Heart left ventricle (tissue), 16 donors: Measurements from ENCODE around the gene CLCNKA. TPM values are rescaled to one million over a fixed set of nuclear protein-coding genes. Genes with fewer than 3 reads are reported as not detected.

ENCODE experiments used
- ATAC-seq, 4 donors: fragments of 200-7000 bp; cut with Tn5 transposase; one replicate each; pipeline ENCODE4 v1.9.1; 2020 to 2022; ENCODE audit warnings: moderate library complexity in 4 of 4, mild to moderate bottlenecking in 3 of 4, moderate number of reproducible peaks in 1 of 4
- DNase-seq, 5 donors: peaks; one replicate each; pipeline ENCODE4 v3.0.0-alpha.2; 2020
- H3K27ac ChIP-seq, 12 donors: fragments of 200-600 bp; sonication (generic) in 4 of 12; one replicate each; pipeline versions ENCODE4 v1.5.0 to v1.8.0; 2016 to 2022; ENCODE audit warnings: mild to moderate bottlenecking in 2 of 12
- H3K27me3 ChIP-seq, 9 donors: fragments of 200-600 bp; sonication (generic) in 2 of 9; one replicate each; pipeline versions ENCODE4 v1.5.1 to v1.8.0; 2016 to 2022; ENCODE audit warnings: mild to moderate bottlenecking in 3 of 9
- H3K36me3 ChIP-seq, 9 donors: fragments of 200-600 bp; sonication (generic) in 2 of 9; one replicate each; pipeline versions ENCODE4 v1.5.0 to v1.8.0; 2018 to 2022; ENCODE audit warnings: mild to moderate bottlenecking in 2 of 9
- H3K4me1 ChIP-seq, 12 donors: fragments of 200-600 bp; sonication (generic) in 4 of 12; one replicate each; pipeline versions ENCODE4 v1.5.0 to v1.8.0; 2016 to 2022; ENCODE audit warnings: mild to moderate bottlenecking in 3 of 12
- H3K4me3 ChIP-seq, 12 donors: fragments of 200-600 bp; sonication (generic) in 4 of 12; one replicate each; pipeline versions ENCODE4 v1.5.0 to v1.8.0; 2017 to 2022; ENCODE audit warnings: mild to moderate bottlenecking in 9 of 12, moderate library complexity in 4 of 12
- H3K9me3 ChIP-seq, 12 donors: fragments of 200-600 bp; sonication (generic) in 4 of 12; one replicate each; pipeline versions ENCODE4 v1.5.0 to v1.8.0; 2016 to 2022; ENCODE audit warnings: mild to moderate bottlenecking in 1 of 12
- CTCF ChIP-seq, 12 donors: fragments of 200-600 bp; sonication (generic) in 4 of 12; IDR thresholded peaks; one replicate each; pipeline versions ENCODE4 v1.5.0 to v1.8.0; 2018 to 2022; ENCODE audit warnings: antibody characterized with exemption in 12 of 12, mild to moderate bottlenecking in 5 of 12
- POLR2A ChIP-seq, 2 donors: fragments of 450-650 bp; IDR thresholded peaks; one replicate each; pipeline ENCODE4 v1.6.1; 2017; ENCODE audit warnings: antibody characterized with exemption in 2 of 2, mild to moderate bottlenecking in 2 of 2, moderate library complexity in 2 of 2
- WGBS, 4 donors: extraction: QIAGEN DNeasy Blood & Tissue Kit in 2 of 4; methylation state at CpG; one replicate each; pipeline versions ENCODE4 v1.1.5 to v1.1.7; 2013 to 2018; 5-methylcytosine and 5-hydroxymethylcytosine counted together
- intact Hi-C, 10 donors: fragments of 100-400 bp; cut with DNase I; formaldehyde crosslinking; loops; one replicate each; pipeline versions ENCODE4 v1.11.1 to v1.14.2; 2022
- long read RNA-seq, 3 donors: library from polyadenylated mRNA; unstranded; transcript quantifications; one replicate each; pipeline ENCODE4 v2.0.0, GENCODE V29; 2020 to 2021
- polyA plus RNA-seq, 2 donors: library from polyadenylated mRNA; stranded (reverse); fragments of 200-250 nt; gene quantifications; one replicate each; pipeline ENCODE4 v1.2.3, GENCODE V29; 2013
- total RNA-seq, 9 donors: library from RNA; depleted of rRNA in 2 of 9; stranded (reverse); fragments of >200 nt in 2 of 9; fragmentation: NEBNext Ultra II Directional in 3 of 9; extraction: Animal tissue kit (Norgen Biotek cat#: 25700) in 3 of 9; gene quantifications; one replicate each; pipeline versions ENCODE4 v1.1.0 to v1.2.4, GENCODE V29; 2016 to 2023
- donor health status: ischemic (EF 13 %, LVEDD 7.1; RV severe dilation, severe dysfunction).
- donor health status: healthy with polysubstance abuse.
- donor health status: DM: no; HTN: yes; CAD: no.
- donor health status: DM: no; HTN: no; CAD: no.
- donor health status: ischemic (EF 25% LVEDD 6.9; RV normal size, moderate dysfunction).
- donor health status: ischemic (EF 25% LVEDD 5.7; RV mildly dilated, moderate dysfunction).
- donor health status: healthy.
- donor health status: DM: yes; HTN: yes; CAD: no.
- donor health status: ischemic (EF 35%, LVEDD 5.7; RV mildly dilated, moderate dysfunction).
- donor health status: nonischemic (EF 11% LVEDD 7.7; RV severe dilation, severe dysfunction).
- donor health status: DM: yes; HTN: yes; CAD: no.
- donor health status: PGD.
- donor health status: ischemic (EF 29% LVEDD 5.4; RV normal size, mild dysfunction).
- donor health status: nonischemic (EF 23%, LVEDD 6.1; RV moderate dilation, normal function).

The CLCNKA gene
- total RNA-seq (1 to 10 TPM in 1 of 9 donors, under 1 TPM in 6, not detected in 2; 0.25 to 1.1 (median 0.53) TPM), polyA plus RNA-seq (under 1 TPM; 0.25 to 0.95 TPM)
- long read RNA-seq, donor 1, partial matches to known transcripts, result 1 of 1 reads
- long read RNA-seq, donor 1, other reads (novel, unspliced or antisense), result 0 of 1 reads
- long read RNA-seq, donor 2, partial matches to known transcripts, result 0 of 2 reads
- long read RNA-seq, donor 2, other reads (novel, unspliced or antisense), result 2 of 2 reads
- long read RNA-seq, donor 3, partial matches to known transcripts, result 1 of 1 reads
- long read RNA-seq, donor 3, other reads (novel, unspliced or antisense), result 0 of 1 reads

GRCh38 chr1:16021681-16022080 lies at the start of gene CLCNKA:
Gene CLCNKA, plus strand, starts transcription at chr1:16022036. Its CDS starts 584 bp downstream, at chr1:16022620.
- ATAC-seq (no peak), DNase-seq (peak in 1 of 5 donors; percentile 36)
- no peaks in the 10 kb centered on the region for H3K27me3 ChIP-seq
- TF ChIP-seq CTCF (IDR thresholded peaks at IDR 0.05) (no peak), POLR2A (IDR thresholded peaks at IDR 0.05) (no peak)
- peaks cover 0 to 47% (median 19%) of the 10 kb centered on the region in 12 donors for H3K4me1 ChIP-seq
- H3K9me3 ChIP-seq, result no peaks in the 10 kb centered on the region
- intact Hi-C loops, result no loop called here
- H3K36me3 ChIP-seq, result no peaks in the 10 kb centered on the region
- 38 to 61% (median 42%) methylated on average over 6 of the region's 6 CpGs for WGBS, 4 donors
- peak within 1 kb of the TSS in 8 of 12 donors; percentile 48 to 99 (median 97) for H3K27ac ChIP-seq
- no peak within 1 kb of the TSS for H3K4me3 ChIP-seq

DNA sequence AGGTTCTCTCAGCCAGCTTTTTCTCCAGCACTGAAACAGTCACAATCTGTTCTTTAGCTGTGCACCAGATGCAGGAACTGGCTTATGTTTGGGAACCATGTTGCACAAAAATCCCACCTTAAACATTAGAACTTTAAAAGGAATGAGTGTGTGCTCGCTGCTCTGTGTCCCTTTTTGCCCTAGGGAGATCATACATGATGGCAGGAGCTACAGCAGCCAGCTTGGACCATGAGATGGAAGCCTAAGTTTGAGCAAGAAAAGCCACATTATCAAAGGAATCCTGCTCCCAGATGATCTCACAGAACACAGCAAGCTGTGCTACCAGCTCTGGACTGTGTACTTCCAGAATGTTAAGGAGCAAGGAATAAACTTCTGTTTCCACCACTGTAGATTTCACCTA lies 49.4 kb upstream of the CLCNKA start:
- Histone ChIP-seq H3K4me3 (no peak overlapping the region), H3K4me1 (peaks cover 0 to 29% (median 13%) of the 10 kb centered on the region in 12 donors), H3K27me3 (no peaks in the 10 kb centered on the region), H3K36me3 (peaks cover 0 to 51% (median 25%) of the 10 kb centered on the region in 9 donors), H3K9me3 (peaks cover 0 to 4% (median 0%) of the 10 kb centered on the region in 12 donors), H3K27ac (no peak overlapping the region)
- 93 to 100% (median 96%) methylated on average over 1 of the region's 1 CpG for WGBS, 4 donors
- TF ChIP-seq POLR2A (IDR thresholded peaks at IDR 0.05) (no peak), CTCF (IDR thresholded peaks at IDR 0.05) (no peak)
- ATAC-seq (no peak), DNase-seq (no peak)
- intact Hi-C loops, result loop anchor here in 1 of 10 donors (10.0 kb wide), 1 partner anchor 138 kb away; no protein-coding TSS in a partner anchor

GRCh38 chr1:15973772-15974171 lies 48.1 kb upstream of the CLCNKA start:
- intact Hi-C loops, result loop anchor here in 1 of 10 donors (10.0 kb wide), 1 partner anchor 139 kb away; no protein-coding TSS in a partner anchor
- DNase-seq (no peak), ATAC-seq (no peak)
- TF ChIP-seq CTCF (IDR thresholded peaks at IDR 0.05), result no peak
- TF ChIP-seq POLR2A (IDR thresholded peaks at IDR 0.05), result no peak
- 90 to 93% (median 93%) methylated on average over 4 of the region's 4 CpGs for WGBS, 4 donors
- Histone ChIP-seq H3K4me3 (no peak overlapping the region), H3K4me1 (peaks cover 0 to 29% (median 12%) of the 10 kb centered on the region in 12 donors), H3K9me3 (peaks cover 0 to 4% (median 0%) of the 10 kb centered on the region in 12 donors), H3K36me3 (peaks cover 0 to 45% (median 24%) of the 10 kb centered on the region in 9 donors), H3K27ac (no peak overlapping the region), H3K27me3 (no peaks in the 10 kb centered on the region)

- peak overlapping the region in 5 of 12 donors; percentile 75 to 91 (median 83) for H3K27ac ChIP-seq
- no peaks in the 10 kb centered on the region for H3K27me3 ChIP-seq
- no peak for DNase-seq
- peak overlapping the region; percentile 73 to 98 (median 79) for H3K4me3 ChIP-seq
- 32 to 44% (median 39%) methylated on average over 9 of the region's 9 CpGs for WGBS, 4 donors
- peaks cover 0 to 34% (median 21%) of the 10 kb centered on the region in 9 donors for H3K36me3 ChIP-seq
- intact Hi-C loops, result loop anchor here in 2 of 10 donors (5.0 to 10.0 kb wide), 2 partner anchors 140 to 173 kb away; no protein-coding TSS in a partner anchor
- ATAC-seq, result no peak
- no peak for TF ChIP-seq CTCF (IDR thresholded peaks at IDR 0.05)
- no peak for TF ChIP-seq POLR2A (IDR thresholded peaks at IDR 0.05)
- peaks cover 0 to 29% (median 12%) of the 10 kb centered on the region in 12 donors for H3K4me1 ChIP-seq
- H3K9me3 ChIP-seq, result peaks cover 0 to 4% (median 0%) of the 10 kb centered on the region in 12 donors
These were observed 47.0 kb upstream of the CLCNKA start for GRCh38 chr1:15974855-15975254.
